ENCODE data around the gene PRR5.
"Not testable (repeated sequence)": the region's sequence is repeated elsewhere in the genome, so short reads cannot be mapped to it uniquely, and the experiment has no call there.

PRR5 gene

GRCh38 chr22:44672632-44673031 is 29.4 kb upstream of the PRR5 start:
- Histone ChIP-seq H3F3A (ENCODE audit: control insufficient read depth, insufficient read depth) (no peaks in the 10 kb centered on the region), H3K27me3 (ENCODE audit: control insufficient read depth, low read length) (peaks cover 10% of the 10 kb centered on the region), H3K4me1 (ENCODE audit: control insufficient read depth, low read length) (no peaks in the 10 kb centered on the region), H3K36me3 (ENCODE audit: control insufficient read depth, low read length) (no peaks in the 10 kb centered on the region), H3K4me3 (ENCODE audit: low read length) (no peak overlapping the region), H3K9me3 (ENCODE audit: control insufficient read depth, insufficient read depth, low read length) (no peaks in the 10 kb centered on the region), H4K20me1 (ENCODE audit: control insufficient read depth, insufficient read depth, low read depth, low read length) (no peaks in the 10 kb centered on the region), H3K4me2 (ENCODE audit: low read length) (no peak overlapping the region), H3K27ac (ENCODE audit: low read depth, low read length) (no peak overlapping the region), H3K79me2 (ENCODE audit: control insufficient read depth, low read length) (no peaks in the 10 kb centered on the region), H3K9me2 (replicated peaks; ENCODE audit: control insufficient read depth, low read length) (no peaks in the 10 kb centered on the region)
- no peak for TF ChIP-seq EZH2phosphoT487 (IDR thresholded peaks at IDR 0.05; ENCODE audit: borderline replicate concordance, low read length)

DNA sequence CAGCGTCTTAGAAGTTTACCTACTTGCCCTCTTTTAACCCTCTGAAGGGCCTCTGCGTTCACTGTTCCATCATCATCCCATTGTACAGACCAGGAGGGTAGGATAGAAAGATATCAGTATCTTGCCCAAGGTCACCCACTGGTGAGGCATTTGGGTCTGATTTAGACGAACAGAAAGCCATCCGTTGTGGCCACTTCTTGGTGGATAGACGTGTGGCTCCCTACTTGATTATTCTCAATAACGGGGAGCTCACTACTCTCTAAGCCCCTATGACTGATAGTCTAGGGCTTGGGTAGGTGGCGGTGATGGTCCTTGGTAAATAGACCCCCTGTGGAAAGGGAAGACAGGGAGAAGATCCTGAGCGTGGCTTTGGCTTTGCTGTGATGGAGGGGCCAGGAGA is 28.6 kb upstream of the PRR5 start:
- TF ChIP-seq, protein P1, sequence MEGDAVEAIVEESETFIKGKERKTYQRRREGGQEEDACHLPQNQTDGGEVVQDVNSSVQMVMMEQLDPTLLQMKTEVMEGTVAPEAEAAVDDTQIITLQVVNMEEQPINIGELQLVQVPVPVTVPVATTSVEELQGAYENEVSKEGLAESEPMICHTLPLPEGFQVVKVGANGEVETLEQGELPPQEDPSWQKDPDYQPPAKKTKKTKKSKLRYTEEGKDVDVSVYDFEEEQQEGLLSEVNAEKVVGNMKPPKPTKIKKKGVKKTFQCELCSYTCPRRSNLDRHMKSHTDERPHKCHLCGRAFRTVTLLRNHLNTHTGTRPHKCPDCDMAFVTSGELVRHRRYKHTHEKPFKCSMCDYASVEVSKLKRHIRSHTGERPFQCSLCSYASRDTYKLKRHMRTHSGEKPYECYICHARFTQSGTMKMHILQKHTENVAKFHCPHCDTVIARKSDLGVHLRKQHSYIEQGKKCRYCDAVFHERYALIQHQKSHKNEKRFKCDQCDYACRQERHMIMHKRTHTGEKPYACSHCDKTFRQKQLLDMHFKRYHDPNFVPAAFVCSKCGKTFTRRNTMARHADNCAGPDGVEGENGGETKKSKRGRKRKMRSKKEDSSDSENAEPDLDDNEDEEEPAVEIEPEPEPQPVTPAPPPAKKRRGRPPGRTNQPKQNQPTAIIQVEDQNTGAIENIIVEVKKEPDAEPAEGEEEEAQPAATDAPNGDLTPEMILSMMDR (IDR thresholded peaks at IDR 0.05; ENCODE audit: low read depth, low read length, poor library complexity, severe bottlenecking) = no peak
- no peak for TF ChIP-seq EZH2phosphoT487 (IDR thresholded peaks at IDR 0.05; ENCODE audit: borderline replicate concordance, low read length)
- no peaks in the 10 kb centered on the region for H4K20me1 ChIP-seq (ENCODE audit: control insufficient read depth, insufficient read depth, low read depth, low read length)
- no peaks in the 10 kb centered on the region for H3F3A ChIP-seq (ENCODE audit: control insufficient read depth, insufficient read depth)
- no peaks in the 10 kb centered on the region for H3K79me2 ChIP-seq (ENCODE audit: control insufficient read depth, low read length)
- H3K9me2 ChIP-seq (replicated peaks; ENCODE audit: control insufficient read depth, low read length) = no peaks in the 10 kb centered on the region
- H3K4me2 ChIP-seq (ENCODE audit: low read length) = no peak overlapping the region
- H3K27ac ChIP-seq (ENCODE audit: low read depth, low read length) = no peak overlapping the region
- no peaks in the 10 kb centered on the region for H3K36me3 ChIP-seq (ENCODE audit: control insufficient read depth, low read length)
- H3K4me1 ChIP-seq (ENCODE audit: control insufficient read depth, low read length) = no peaks in the 10 kb centered on the region
- H3K4me3 ChIP-seq (ENCODE audit: low read length) = no peak overlapping the region
- peaks cover 10% of the 10 kb centered on the region for H3K27me3 ChIP-seq (ENCODE audit: control insufficient read depth, low read length)
- H3K9me3 ChIP-seq (ENCODE audit: control insufficient read depth, insufficient read depth, low read length) = no peaks in the 10 kb centered on the region

DNA sequence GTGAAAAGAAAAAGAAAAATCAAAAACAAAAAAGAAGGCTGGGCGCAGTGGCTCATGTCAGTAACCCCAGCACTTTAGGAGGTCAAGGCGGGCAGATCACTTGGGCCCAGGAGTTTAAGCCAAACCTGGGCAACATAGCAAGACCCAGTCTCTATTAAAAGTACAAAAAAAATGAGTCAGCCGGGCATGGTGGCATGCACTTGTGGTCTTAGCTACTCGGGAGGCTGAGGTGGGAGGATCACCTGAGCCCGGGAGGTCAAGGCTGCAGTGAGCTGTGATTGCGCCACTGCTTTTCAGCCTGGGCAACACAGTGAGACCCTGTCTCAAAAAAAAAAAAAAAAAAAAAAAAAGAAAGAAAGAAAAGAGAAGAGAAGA is 26.0 kb upstream of the PRR5 start:
- not testable (repeated sequence) for H3K9me3 ChIP-seq (ENCODE audit: control insufficient read depth, insufficient read depth, low read length); H3K4me2 ChIP-seq (ENCODE audit: low read length); H3K27ac ChIP-seq (ENCODE audit: low read depth, low read length); H3K4me1 ChIP-seq (ENCODE audit: control insufficient read depth, low read length); H3K27me3 ChIP-seq (ENCODE audit: control insufficient read depth, low read length); H4K20me1 ChIP-seq (ENCODE audit: control insufficient read depth, insufficient read depth, low read depth, low read length); H3K9me2 ChIP-seq (replicated peaks; ENCODE audit: control insufficient read depth, low read length); H3K4me3 ChIP-seq (ENCODE audit: low read length); H3F3A ChIP-seq (ENCODE audit: control insufficient read depth, insufficient read depth); H3K79me2 ChIP-seq (ENCODE audit: control insufficient read depth, low read length); H3K36me3 ChIP-seq (ENCODE audit: control insufficient read depth, low read length)

DNA sequence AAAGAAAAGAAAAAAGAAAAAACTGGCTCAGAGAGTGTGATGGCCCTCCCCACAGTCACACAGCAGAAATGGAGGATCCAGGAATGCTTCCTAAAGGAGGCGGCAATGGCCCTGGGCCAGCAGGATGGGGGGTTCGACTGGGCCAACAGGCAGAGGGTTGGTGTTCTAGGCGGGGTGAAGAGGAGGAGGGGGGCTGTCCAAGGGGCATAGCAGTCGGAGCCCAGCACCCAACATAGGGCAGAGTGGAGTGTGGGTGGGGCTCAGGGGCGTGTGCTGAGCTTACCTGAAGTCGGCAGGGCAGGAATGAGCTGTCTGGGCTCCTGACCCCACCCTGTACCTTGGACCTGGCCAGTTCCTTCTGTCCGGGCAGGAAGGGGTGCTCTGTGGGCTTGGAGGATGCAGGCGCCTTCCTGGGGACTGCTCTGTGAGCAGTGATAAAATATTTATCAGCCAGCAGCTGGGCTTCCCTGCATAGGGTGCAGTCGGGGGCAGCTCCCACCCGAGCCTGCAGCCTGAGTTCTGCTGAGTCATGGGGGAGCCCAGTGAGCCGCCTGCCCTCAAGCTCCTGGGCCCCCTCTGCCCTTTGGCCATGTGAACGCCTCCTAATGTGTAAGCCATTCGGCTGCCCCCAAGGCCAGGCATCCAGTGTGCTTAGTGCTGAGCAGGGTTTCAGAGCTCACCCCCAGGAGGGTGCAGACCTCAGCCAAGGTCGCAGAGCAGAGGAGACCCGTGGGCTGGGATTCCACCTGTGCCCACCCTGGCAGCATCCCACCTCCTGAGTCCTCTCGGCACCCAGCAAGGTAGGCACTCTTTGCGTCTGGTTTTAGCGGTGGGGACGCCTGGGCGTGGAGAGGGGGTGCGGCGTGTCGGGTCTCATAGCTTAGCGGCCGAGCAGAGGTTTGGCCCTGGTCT is 25.3 kb upstream of the PRR5 start:
- no peaks in the 10 kb centered on the region for H4K20me1 ChIP-seq (ENCODE audit: control insufficient read depth, insufficient read depth, low read depth, low read length)
- TF ChIP-seq EZH2phosphoT487 (IDR thresholded peaks at IDR 0.05; ENCODE audit: borderline replicate concordance, low read length) = no peak
- TF ChIP-seq, protein P1 (IDR thresholded peaks at IDR 0.05; ENCODE audit: low read depth, low read length, poor library complexity, severe bottlenecking) = no peak
- H3K27ac ChIP-seq (ENCODE audit: low read depth, low read length) = no peak overlapping the region

More for the DNA sequence above, 25.3 kb upstream of the PRR5 start:
- Histone ChIP-seq H3K79me2 (ENCODE audit: control insufficient read depth, low read length) (no peaks in the 10 kb centered on the region), H3K9me2 (replicated peaks; ENCODE audit: control insufficient read depth, low read length) (no peaks in the 10 kb centered on the region), H3K4me3 (ENCODE audit: low read length) (no peak overlapping the region), H3K9me3 (ENCODE audit: control insufficient read depth, insufficient read depth, low read length) (no peaks in the 10 kb centered on the region), H3K4me1 (ENCODE audit: control insufficient read depth, low read length) (no peaks in the 10 kb centered on the region), H3F3A (ENCODE audit: control insufficient read depth, insufficient read depth) (no peaks in the 10 kb centered on the region), H3K36me3 (ENCODE audit: control insufficient read depth, low read length) (no peaks in the 10 kb centered on the region), H3K27me3 (ENCODE audit: control insufficient read depth, low read length) (peaks cover 10% of the 10 kb centered on the region), H3K4me2 (ENCODE audit: low read length) (no peak overlapping the region)

All from DOHH2 (cell line).